Suprapubic skin (tissue), 2 donors: ENCODE data around the gene SPINK14.

Source experiments
- EP300 ChIP-seq: sonication (generic); formaldehyde crosslinking; IDR thresholded peaks from one replicate; pipeline ENCODE4 v1.6.1; 2017; ENCODE audit warnings: antibody characterized with exemption
- POLR2A ChIP-seq, 2 donors: fragments of 450-650 bp; IDR thresholded peaks; one replicate each; pipeline ENCODE4 v1.6.1; 2017; ENCODE audit warnings: antibody characterized with exemption in 2 of 2, mild to moderate bottlenecking in 2 of 2, moderate library complexity in 2 of 2

- TF ChIP-seq EP300 (no peak), POLR2A (IDR thresholded peaks at IDR 0.05) (no peak)
Observed at GRCh38 chr5:148172377-148172776, 4.0 kb downstream of the SPINK14 start.
